Motor neuron (in vitro differentiated cells): ENCODE data around the gene EML1. TPM values are rescaled to one million over a fixed set of nuclear protein-coding genes. Genes with fewer than 3 reads are reported as not detected.

Experiments
- ATAC-seq, 8 experiments: fragments of 200-7000 bp; cut with Tn5 transposase; replicated peaks in 6 of 8; 2 replicates each; pipeline ENCODE4 v1.8.0; 2021; ENCODE audit warnings: mild to moderate bottlenecking in 8 of 8, moderate library complexity in 8 of 8
- H3K27ac ChIP-seq, 2 donors: fragments of 250-450 bp; sonication (Bioruptor Pico); 2 replicates each; pipeline ENCODE4 v1.9.0; 2021; ENCODE audit warnings: antibody characterized with exemption in 2 of 2, mild to moderate bottlenecking in 2 of 2, moderate library complexity in 1 of 2
- H3K4me1 ChIP-seq, 2 donors: fragments of 250-450 bp; sonication (Bioruptor Pico); replicated peaks in 1 of 2; 2 replicates each; pipeline ENCODE4 v1.6.1; 2021; ENCODE audit warnings: antibody characterized with exemption in 2 of 2, mild to moderate bottlenecking in 2 of 2, moderate library complexity in 1 of 2
- H3K4me3 ChIP-seq, 5 donors: fragments of 250-450 bp; sonication (Bioruptor Pico); 2 replicates each; pipeline ENCODE4 v1.9.0; 2021; ENCODE audit warnings: antibody characterized with exemption in 5 of 5, mild to moderate bottlenecking in 5 of 5, moderate library complexity in 4 of 5
- WGBS, 10 experiments: fragments of 450-650 bp; shearing (Covaris generic); methylation state at CpG; one replicate each; pipeline ENCODE4 v1.0.0; 2022; 5-methylcytosine and 5-hydroxymethylcytosine counted together
- in situ Hi-C, 9 experiments: fragments of 400-800 bp; cut with MboI; loops; one replicate each; pipeline ENCODE4 v1.15.0; 2021; ENCODE audit warnings: low sequenced_read_pairs in 9 of 9, low pct_unique_long_range_greater_than_20kb in 2 of 9; ENCODE audit not compliant: unreplicated experiment in 9 of 9
- total RNA-seq, 8 experiments: library from RNA; unstranded; fragments of 300-600 nt; gene quantifications; 2 replicates each; pipeline versions ENCODE4 v1.2.3 to v1.2.4, GENCODE V29; 2022

Gene EML1
- total RNA-seq, 8 experiments from 2014 or later: 15.1 to 86.6 (median 25.5) TPM

DNA sequence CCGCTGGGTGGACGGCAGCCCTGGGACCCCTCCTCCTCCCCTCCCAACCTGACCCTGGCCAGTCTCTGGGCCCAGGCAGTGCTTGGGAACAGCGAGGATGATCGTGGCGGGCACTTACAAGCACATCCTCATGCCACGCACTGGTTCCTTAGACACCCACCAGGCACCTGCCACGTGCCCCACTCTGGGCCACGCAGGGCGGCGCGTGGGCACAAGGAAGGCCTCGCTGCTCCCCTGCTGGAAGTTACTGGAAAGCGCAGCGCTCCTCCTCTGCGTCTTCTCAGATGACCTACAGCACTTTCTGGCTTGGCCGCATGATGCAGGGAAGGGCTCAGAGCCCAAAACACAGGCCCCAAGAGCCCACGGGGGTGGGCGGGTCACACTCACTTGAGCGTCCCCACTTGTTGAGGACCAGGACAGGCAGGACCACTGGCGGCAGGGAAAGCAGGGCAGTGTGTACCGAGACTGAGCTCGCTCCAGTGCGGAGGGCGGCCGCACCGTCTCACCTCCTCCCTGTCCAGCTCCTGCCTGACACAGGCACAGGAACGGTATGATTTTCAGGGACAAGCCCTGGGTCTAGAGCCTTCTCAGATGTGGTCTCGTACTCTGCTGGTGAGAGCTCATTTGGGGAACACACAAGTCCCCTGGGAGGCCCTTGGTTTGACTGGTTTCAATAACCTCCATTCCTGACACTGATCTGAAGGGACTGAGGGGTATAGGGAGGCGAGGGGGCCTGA is 143.7 kb downstream of the EML1 start:
- Histone ChIP-seq H3K27ac (no peak overlapping the region), H3K4me3 (no peak overlapping the region), H3K4me1 (no peaks in the 10 kb centered on the region)
- ATAC-seq: no peak
- 90 to 96% methylated on average over 2 to 19 of the region's 29 CpGs; no CpG with 5 or more reads in 8 of the 10 experiments for whole genome bisulfite sequencing, 10 experiments
- in situ Hi-C loops: no loop called here

DNA sequence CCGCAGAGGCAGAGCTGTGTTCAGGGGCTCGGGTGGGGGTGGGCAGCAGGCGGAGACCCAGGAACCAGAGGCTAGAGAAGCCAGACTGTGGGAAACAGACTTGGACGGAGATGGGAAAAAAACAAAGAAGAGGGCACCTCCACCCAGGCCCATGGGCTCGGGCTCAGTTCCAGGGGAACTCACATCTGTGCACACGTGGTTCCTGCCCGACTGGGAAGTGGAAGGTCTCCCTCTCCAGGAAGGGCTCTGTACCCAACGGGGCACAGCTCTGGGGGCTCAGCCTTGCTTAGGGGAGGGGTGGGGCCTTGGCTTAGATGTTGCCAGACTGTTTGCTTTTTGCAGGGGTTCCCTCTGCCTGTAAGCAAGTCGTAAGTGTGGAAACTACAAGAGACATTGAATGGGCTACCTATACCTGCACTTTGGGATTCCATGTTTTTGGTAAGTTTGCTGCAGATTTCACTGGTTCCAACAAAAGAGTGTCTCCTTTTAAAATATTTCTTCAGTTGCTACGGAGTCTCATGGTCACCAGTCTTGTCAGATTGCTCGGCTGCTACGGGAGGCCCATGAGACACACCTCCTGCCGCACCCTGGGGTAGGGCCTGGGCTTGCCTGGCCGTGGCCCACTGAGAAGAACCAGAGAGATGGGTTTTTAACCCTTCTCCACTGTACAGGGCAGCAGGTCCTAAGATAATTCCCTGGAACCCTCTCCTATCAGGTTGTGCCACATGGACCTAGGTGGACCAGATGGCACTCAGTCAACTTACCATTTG is 144.4 kb downstream of the EML1 start:
- Histone ChIP-seq H3K4me1 (no peaks in the 10 kb centered on the region), H3K27ac (no peak overlapping the region), H3K4me3 (no peak overlapping the region)
- WGBS, 10 experiments: 82 to 96% (median 92%) methylated on average over 2 to 5 of the region's 14 CpGs; no CpG with 5 or more reads in 7 of the 10 experiments
- in situ Hi-C loops: no loop called here
- no peak for ATAC-seq

DNA sequence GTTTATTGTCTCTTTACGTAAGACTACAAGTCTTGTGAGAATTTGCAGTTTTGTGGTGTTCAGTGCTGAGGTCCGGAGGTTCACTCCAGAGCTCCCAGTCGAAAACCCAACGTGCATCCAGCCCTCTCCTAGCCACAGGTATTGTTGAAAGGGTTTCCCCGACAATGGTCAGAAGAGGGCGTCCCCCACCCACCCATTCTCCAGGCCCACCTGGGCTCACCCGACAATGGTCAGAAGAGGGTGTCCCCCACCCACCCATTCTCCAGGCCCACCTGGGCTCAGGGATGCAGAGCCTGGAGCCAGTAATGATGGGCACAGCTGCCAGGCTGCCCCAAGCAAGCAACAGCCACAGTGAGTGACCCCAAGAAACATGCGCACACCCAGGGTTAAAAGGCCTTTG is 145.2 kb downstream of the EML1 start:
- no peak for ATAC-seq
- Histone ChIP-seq H3K4me3 (no peak overlapping the region), H3K4me1 (no peaks in the 10 kb centered on the region), H3K27ac (no peak overlapping the region)
- 67 to 100% (median 100%) methylated on average over 1 to 6 of the region's 8 CpGs; no CpG with 5 or more reads in 1 of the 10 experiments for WGBS, 10 experiments
- in situ Hi-C loops: no loop called here

DNA sequence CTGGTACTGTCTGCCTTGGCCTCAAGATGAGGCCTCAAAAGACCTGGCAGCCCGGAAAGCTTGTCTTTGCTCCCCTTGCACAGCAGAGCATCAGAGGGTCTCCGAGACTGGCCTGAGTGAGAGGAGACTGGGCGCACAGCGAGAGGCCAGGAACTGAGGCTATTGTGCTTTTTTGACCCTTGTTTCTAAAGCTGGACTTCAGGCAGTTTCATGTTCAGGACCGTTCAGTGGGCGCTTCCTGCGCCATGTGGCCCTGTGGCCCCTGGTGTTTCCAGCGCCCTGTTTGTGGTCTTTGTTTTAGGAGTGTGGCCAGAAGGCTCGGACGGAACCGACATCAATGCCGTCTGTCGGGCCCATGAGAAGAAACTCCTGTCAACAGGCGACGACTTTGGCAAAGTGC is 145.7 kb downstream of the EML1 start:
- no peaks in the 10 kb centered on the region for H3K4me1 ChIP-seq
- WGBS, 10 experiments: 96 to 100% (median 100%) methylated on average over 1 to 9 of the region's 15 CpGs; no CpG with 5 or more reads in 7 of the 10 experiments
- no peak for ATAC-seq
- in situ Hi-C loops: no loop called here
- H3K27ac ChIP-seq: no peak overlapping the region
- H3K4me3 ChIP-seq: no peak overlapping the region

DNA sequence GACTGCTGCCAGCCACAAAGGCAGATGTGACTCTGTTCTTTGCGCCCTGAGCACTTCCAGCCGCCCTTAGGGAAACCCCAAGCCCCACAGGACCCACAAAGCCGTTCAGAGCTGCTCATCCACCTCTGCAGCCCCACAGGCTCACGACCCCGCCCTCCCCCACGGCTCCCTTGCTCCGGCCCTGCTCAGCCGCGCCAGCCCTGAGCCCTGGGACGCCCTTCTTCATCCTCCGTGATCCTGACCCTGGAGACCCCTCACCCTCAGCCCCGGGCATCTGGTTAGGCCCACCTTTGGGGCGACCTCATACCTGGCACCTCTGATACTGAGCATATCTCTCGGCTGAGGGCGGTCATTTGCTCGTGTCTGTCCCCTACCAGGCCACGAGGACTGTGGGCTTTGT is 146.2 kb downstream of the EML1 start:
- no peak for ATAC-seq
- no peaks in the 10 kb centered on the region for H3K4me1 ChIP-seq
- no peak overlapping the region for H3K27ac ChIP-seq
- in situ Hi-C loops: no loop called here
- whole genome bisulfite sequencing, 10 experiments: 69 to 100% (median 100%) methylated on average over 2 to 4 of the region's 17 CpGs; no CpG with 5 or more reads in 7 of the 10 experiments
- no peak overlapping the region for H3K4me3 ChIP-seq

DNA sequence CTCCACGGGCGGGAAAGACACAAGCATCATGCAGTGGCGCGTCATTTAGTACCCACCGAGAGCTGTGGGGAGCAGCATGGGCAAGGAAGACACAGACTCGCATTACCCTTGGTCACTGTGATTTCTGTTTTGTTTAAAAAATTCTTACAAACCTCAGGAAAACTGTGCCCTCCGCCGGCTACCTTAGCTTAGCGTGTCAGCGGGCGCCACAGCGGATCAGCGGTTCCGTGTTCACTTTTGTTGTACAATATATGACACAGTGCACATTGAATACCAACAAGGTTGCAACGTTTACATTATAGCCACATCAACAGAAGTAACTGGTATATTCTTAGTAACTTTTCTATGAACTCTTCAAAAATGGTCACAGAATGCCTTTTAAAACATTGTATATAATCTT is 146.9 kb downstream of the EML1 start:
- in situ Hi-C loops: no loop called here
- H3K27ac ChIP-seq: no peak overlapping the region
- 63 to 100% (median 93%) methylated on average over 1 to 15 of the region's 15 CpGs; no CpG with 5 or more reads in 2 of the 10 experiments for WGBS, 10 experiments
- no peak for ATAC-seq
- H3K4me1 ChIP-seq: no peaks in the 10 kb centered on the region
- H3K4me3 ChIP-seq: no peak overlapping the region

DNA sequence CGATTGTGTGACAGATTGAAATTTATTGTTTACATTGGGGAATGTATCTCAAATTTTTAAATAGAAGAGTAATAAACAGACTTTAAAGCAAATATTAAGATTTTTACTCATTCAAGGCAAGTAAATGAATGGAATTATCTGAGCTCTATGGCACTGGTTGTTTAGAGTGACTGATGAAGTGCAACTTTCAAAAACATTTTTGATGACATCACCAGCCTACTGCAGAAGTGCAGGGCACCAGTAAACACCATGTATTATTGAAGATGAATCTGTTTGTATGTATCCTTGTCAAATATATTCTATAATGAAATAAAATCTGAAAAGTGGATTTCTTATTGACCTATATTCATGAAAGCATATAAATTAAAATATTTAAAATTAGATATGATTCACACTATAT is 148.0 kb downstream of the EML1 start:
- H3K27ac ChIP-seq: no peak overlapping the region
- H3K4me3 ChIP-seq: no peak overlapping the region
- in situ Hi-C loops: no loop called here
- 40 to 100% (median 62%) methylated on average over 1 of the region's 1 CpG; no CpG with 5 or more reads in 1 of the 10 experiments for WGBS, 10 experiments
- ATAC-seq: no peak
- peaks cover 0 to 3% of the 10 kb centered on the region in 2 donors for H3K4me1 ChIP-seq

DNA sequence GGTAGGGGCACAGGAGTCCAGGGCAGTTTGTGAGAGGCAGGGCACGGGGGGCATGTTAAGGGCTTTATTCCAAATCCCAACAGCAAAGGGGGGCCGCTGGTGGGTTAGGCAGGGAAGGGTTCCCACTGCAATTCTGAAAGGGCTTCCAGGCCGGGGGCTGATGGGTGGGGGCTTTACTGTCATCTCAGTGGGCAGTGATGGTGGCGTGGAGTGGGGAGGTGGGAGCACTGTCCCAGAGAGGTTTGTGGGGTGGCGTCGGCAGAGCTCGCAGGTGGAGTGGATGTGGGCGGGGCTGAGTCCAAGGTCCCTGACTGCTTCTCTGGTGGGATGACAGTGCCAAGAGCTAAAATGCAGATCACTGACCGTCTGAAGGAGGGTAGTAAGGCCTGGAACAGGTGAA is 150.4 kb downstream of the EML1 start:
- in situ Hi-C loops: no loop called here
- Histone ChIP-seq H3K4me1 (peaks cover 0 to 9% of the 10 kb centered on the region in 2 donors), H3K4me3 (no peak overlapping the region), H3K27ac (no peak overlapping the region)
- ATAC-seq: no peak
- 60% methylated on average over 1 of the region's 9 CpGs; no CpG with 5 or more reads in 9 of the 10 experiments for WGBS, 10 experiments

DNA sequence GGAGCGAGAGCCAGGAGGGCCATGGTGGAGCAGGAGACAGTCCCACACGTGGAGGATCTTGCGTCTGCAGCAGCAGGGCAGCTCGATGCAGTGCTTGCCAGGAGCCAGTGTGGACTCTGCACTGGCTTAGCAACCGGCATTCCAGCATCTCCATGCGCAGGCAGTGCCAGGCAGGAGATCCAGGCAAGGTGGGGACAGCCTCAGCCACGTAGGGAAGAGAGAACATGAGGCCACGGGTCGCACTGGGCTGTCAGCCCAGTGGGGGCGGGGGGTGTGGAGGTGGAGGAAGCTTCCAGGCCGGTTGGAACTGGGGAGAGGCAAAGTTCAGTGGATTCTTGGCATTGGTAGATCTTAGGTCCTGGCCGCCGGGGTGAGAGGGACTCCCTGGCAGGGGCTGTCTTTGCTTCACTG is 151.0 kb downstream of the EML1 start:
- no peak overlapping the region for H3K4me3 ChIP-seq
- in situ Hi-C loops: no loop called here
- WGBS, 10 experiments: 100% methylated on average over 1 to 2 of the region's 13 CpGs; no CpG with 5 or more reads in 8 of the 10 experiments
- ATAC-seq: peak in 1 of 8 experiments; percentile 28
- peaks cover 0 to 11% of the 10 kb centered on the region in 2 donors for H3K4me1 ChIP-seq
- no peak overlapping the region for H3K27ac ChIP-seq

DNA sequence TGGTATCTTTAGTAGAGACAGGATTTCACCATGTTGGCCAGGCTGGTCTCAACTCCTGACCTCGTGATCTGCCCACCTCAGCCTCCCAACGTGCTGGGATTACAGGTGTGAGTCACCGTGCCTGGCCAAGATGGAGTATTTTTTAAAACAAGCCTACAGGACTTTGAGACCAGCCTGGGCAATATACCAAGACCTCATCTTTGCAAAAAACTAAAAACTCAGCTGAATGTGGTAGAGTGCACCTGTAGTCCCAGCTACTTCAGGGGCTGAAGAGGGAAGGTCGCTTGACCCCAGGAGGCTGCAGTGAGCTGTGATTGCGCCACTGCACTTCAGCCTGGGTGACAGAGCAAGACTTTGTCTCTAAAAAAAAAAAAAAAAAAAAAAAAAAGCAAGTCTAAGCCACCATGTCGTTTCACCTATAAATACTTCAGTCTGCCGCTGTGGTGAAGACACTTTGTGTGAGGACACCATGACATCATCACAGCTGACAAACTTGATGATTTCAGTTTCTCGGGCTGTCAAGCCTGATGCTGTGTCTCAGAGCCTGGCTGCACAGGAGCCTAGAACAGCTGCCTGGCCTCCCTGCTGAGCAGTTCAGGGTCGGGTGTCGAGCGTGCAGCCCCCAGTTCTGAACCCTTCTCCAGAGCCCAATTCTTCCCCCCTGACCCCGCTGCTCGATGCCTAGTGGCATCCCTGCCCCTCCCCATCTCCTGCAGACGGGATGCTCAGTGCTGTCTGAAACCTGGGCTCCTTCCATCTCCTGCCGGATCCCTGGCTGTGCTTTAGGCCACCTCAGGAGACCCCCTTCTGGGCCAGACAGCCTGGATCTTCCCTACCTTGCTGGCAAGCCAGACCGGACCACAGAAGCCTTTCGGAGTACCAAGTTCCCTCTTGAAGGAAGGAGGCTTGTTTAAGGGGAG is 152.8 kb downstream of the EML1 start:
- Histone ChIP-seq H3K4me1 (peaks cover 0 to 15% of the 10 kb centered on the region in 2 donors), H3K4me3 (no peak overlapping the region), H3K27ac (no peak overlapping the region)
- WGBS, 10 experiments: 54 to 100% (median 78%) methylated on average over 1 to 10 of the region's 17 CpGs; no CpG with 5 or more reads in 3 of the 10 experiments
- in situ Hi-C loops: no loop called here
- ATAC-seq: peak in 5 of 8 experiments; percentile 64 to 89 (median 76)

DNA sequence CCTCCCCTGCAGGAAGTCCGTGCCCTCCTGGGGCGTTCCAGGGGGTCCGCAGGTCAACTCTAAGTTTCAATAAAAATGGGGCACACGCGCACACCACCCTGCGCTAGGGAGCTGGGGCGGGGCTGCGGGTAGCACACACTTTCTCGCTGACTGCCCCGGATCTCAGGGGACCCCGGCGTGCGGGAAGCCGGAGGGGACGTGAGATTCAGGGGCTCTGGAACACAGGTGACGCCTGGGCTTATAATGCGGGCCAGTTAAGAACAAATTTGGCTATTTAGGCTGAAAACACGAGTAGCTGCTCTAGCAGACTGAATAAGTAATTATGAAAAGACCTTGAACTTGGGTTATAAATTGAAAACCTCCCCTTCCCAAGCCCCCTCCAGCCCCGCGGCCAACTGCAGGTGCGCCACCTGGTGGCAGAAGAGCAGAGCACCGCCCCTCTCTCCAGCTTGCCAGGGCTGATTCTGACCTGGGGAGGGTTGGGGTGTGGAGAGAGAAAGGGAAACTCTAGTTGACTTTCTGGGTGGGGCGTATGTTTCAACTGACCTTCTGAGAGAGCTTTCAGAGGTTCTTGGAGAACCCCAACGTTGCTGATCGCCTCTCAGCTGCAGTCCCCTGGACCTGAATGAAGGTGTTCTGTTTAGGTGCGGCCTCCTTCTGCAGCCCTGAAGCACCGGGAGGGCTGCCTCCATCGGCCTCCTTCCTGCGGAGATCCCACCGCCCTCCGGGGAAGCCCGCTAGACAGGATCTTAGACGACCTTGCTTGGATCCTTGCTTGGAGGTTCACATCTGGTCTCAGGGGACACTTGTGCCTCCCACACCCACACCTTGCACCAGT is 153.7 kb downstream of the EML1 start:
- Histone ChIP-seq H3K4me1 (peaks cover 0 to 15% of the 10 kb centered on the region in 2 donors), H3K27ac (no peak overlapping the region), H3K4me3 (no peak overlapping the region)
- peak; percentile 13 to 65 (median 54) for ATAC-seq
- 21 to 36% (median 26%) methylated on average over 2 to 7 of the region's 33 CpGs; no CpG with 5 or more reads in 7 of the 10 experiments for WGBS, 10 experiments
- in situ Hi-C loops: no loop called here

DNA sequence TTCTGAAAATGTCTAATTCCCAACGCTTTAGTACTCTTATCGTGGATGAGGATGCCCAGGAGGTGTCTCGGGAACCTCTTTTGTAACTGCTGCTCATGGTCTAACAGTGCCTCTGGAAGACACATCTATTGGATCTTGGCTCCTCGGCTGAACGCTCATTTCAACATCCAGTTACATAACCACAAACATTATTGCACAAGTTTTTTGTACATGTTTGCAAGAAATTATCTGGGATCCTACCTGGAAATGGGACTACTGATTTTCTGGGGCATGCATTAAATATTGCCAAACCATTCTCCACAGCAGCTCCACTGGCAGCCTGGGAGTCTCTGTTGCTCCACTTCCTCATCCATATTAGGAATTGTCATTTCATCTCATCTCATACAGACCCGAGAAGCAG is 154.5 kb downstream of the EML1 start:
- WGBS, 10 experiments: 5 to 100% (median 85%) methylated on average over 1 to 6 of the region's 6 CpGs; no CpG with 5 or more reads in 3 of the 10 experiments
- ATAC-seq: no peak

More for the DNA sequence above, 154.5 kb downstream of the EML1 start:
- Histone ChIP-seq H3K4me3 (no peak overlapping the region), H3K27ac (no peak overlapping the region), H3K4me1 (peaks cover 0 to 15% of the 10 kb centered on the region in 2 donors)
- in situ Hi-C loops: no loop called here
